ENCODE measurements around the gene SNED1. TPM values are rescaled to one million over a fixed set of nuclear protein-coding genes. Genes with fewer than 3 reads are reported as not detected.

Gene SNED1
- total and polyA plus RNA-seq, 9 donors, result 16.7 to 69.5 (median 38.9) TPM

DNA sequence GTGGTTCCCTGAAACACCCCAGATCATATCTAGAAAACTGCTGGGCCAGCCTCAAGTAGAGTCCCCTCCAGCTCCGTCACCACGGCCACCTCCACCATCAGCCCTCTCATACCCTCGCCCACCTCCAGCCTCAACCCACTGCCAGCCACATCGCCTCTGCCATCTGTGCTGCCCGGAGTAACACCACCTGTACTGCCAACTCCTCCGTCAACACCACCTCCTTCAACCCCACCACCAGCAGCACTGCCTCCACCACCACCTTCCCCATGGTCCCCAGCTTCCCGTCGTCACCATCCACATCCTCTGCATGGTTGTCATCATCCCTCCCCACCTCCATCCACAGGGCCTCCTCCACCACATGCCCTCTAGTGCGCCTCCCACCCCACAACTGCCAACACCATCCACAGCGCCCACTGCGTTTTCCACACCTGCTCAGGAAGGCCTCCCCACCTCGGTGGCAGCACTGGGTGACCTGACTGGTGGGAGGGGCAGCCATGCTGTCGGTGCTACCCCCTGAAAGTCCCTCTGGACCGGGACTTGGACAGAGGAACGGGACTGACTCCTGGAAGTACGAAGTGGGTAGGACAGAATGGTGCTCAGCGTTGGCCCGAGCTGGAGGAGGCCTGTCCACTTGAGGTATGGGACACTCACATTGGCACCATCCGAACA lies 1.6 kb downstream of the SNED1 start:
- Histone ChIP-seq H3K27me3 (no peaks in the 10 kb centered on the region), H3K4me1 (ENCODE audit: insufficient read depth) (peaks cover 43% of the 10 kb centered on the region), H3K9me3 (peaks cover 0 to 4% of the 10 kb centered on the region in 2 donors), H3K4me3 (peak overlapping the region; percentile 53), H3K27ac (peak overlapping the region in 1 of 2 donors; percentile 53), H3K36me3 (no peaks in the 10 kb centered on the region)
- intact Hi-C loops (cut with DNase I), result loop anchor here in 3 of 4 donors (5.0 to 10.0 kb wide), 4 partner anchors 38 to 88 kb away; no protein-coding TSS in a partner anchor
- TF ChIP-seq EP300 (IDR thresholded peaks at IDR 0.05) (no peak), POLR2A (IDR thresholded peaks at IDR 0.05) (no peak), CTCF (IDR thresholded peaks at IDR 0.05) (no peak)
- 92 to 93% (median 92%) methylated on average over 19 of the region's 19 CpGs for WGBS, 3 donors
- peak in 2 of 5 donors; percentile 24 to 42 for DNase-seq

DNA sequence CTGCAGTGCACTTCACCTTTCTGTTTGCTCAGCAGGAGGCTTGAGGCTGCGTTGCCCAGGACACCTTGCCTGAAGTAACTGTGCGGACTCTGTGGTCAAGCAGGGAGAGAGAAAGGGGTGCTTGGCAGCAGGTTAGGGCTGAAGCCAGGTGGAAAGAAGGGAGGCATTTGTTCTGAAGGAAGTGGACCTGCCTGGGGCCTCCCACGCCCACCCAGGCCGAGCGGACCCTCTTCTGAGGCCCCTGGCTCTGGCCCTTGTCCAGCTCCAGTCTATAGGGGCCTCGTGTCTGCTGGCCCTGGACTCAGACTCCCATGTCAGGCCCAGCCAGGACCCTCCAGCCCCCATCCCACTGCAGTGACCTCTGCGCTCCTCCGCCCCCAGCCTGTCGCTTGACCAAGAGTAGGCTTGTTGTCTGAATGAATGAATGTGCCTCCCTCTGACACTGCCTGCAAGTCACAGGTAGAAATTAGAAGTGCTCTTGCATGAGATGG lies 2.5 kb downstream of the SNED1 start:
- 92 to 95% (median 93%) methylated on average over 9 of the region's 9 CpGs for WGBS, 3 donors
- TF ChIP-seq CTCF (IDR thresholded peaks at IDR 0.05), result no peak
- intact Hi-C loops (cut with DNase I), result no loop called here
- peaks cover 36% of the 10 kb centered on the region for H3K4me1 ChIP-seq (ENCODE audit: insufficient read depth)
- peaks cover 0 to 4% of the 10 kb centered on the region in 2 donors for H3K9me3 ChIP-seq
- no peak overlapping the region for H3K27ac ChIP-seq
- peak in 2 of 5 donors; percentile 19 to 37 for DNase-seq
- no peaks in the 10 kb centered on the region for H3K36me3 ChIP-seq
- no peak overlapping the region for H3K4me3 ChIP-seq
- no peaks in the 10 kb centered on the region for H3K27me3 ChIP-seq

DNA sequence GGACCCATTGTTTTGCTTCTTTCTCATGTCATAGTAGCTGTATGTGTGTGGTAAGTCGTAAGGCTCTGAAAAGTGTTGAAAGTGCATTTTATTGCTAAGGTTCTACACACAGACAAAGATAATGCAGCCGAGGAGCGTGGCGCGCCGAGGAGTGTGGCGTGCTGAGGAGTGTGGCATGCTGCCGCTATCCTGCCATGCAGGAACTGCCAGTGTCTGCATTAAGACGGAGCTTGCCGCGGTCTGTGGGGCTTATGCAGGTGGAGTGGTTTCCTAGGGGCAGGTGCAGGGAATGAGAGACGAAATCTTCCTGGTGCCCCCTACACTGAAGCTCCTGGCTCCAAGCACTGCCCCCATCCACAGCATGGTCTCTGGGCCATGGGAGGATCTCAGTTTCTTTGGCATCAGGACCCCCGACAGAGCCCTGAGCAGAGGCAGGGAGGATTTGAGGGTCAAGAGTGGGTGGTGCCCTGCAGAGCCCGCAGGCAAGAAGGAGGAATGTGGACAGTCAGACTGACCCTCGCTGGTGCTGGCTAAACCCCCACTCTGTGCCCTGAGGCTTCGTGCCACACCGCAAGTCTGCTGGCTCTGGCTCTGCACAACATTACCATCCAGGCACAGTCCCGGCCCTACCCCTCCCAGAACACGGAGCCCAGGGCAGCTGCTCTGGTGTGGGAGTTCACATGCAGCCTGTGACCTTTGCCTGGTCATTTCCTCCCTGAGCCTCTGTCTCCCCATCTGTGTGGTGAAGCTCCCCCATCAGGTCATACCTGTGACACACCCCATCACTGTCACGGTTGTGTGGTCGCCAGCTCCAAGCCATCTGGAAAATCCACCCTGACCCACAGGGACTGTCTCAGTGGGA lies 3.2 kb downstream of the SNED1 start:
- intact Hi-C loops (cut with DNase I), result no loop called here
- Histone ChIP-seq H3K4me1 (ENCODE audit: insufficient read depth) (peaks cover 29% of the 10 kb centered on the region), H3K27me3 (no peaks in the 10 kb centered on the region), H3K4me3 (no peak overlapping the region), H3K36me3 (no peaks in the 10 kb centered on the region), H3K9me3 (peaks cover 0 to 4% of the 10 kb centered on the region in 2 donors), H3K27ac (no peak overlapping the region)
- 93 to 95% (median 94%) methylated on average over 21 of the region's 21 CpGs for WGBS, 3 donors
- DNase-seq, result peak in 2 of 5 donors; percentile 11 to 33
- TF ChIP-seq EP300 (IDR thresholded peaks at IDR 0.05) (no peak), CTCF (IDR thresholded peaks at IDR 0.05) (no peak), POLR2A (IDR thresholded peaks at IDR 0.05) (no peak)

DNA sequence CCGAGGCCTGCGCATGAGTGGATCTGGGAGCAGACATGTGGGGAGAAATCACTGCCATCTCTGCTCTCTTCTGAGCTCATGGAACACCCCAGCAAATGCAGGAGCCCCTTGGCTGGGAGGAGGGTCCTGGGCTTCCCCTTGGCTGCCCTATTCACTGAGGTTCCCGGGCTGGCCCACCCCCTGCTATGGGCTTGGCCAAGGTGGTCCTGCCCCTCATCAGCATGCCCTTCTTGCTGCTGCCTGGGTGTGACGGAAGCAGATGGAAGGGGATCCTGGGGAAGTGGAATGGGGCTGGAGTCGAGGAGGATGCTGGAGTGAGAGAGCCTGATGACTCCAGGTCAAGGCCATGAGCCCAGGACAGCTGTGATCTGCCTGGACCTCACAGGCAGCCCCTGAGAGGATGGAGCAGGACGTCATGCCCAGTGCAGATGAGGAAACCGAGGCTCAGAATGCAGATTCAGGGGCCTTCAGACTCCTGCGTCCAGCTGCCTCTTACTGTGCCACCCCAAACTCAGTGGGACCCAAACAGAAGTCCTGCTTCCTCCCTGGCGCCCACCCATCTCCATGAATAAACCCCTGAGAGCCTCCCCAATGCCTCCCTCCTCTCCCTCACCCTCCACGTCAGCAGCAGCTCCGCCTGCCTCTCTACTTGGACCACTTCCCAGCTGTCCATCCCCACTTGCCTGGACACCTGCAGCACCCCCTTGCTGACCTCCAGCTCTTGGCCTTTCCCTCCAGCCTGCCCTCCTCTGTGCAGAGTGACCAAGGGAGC lies 4.0 kb downstream of the SNED1 start:
- Histone ChIP-seq H3K36me3 (no peaks in the 10 kb centered on the region), H3K27me3 (no peaks in the 10 kb centered on the region), H3K4me3 (no peak overlapping the region), H3K27ac (no peak overlapping the region), H3K4me1 (ENCODE audit: insufficient read depth) (peaks cover 22% of the 10 kb centered on the region), H3K9me3 (peaks cover 0 to 4% of the 10 kb centered on the region in 2 donors)
- no peak for TF ChIP-seq POLR2A (IDR thresholded peaks at IDR 0.05)
- no peak for TF ChIP-seq EP300 (IDR thresholded peaks at IDR 0.05)
- WGBS, 3 donors, result 85 to 93% (median 90%) methylated on average over 11 of the region's 11 CpGs
- intact Hi-C loops (cut with DNase I), result no loop called here
- peak in 1 of 5 donors; percentile 14 for DNase-seq
